ENCODE data around the gene IGFBP6.

The IGFBP6 gene

GRCh38 chr12:53058674-53059433, 38.6 kb upstream of the IGFBP6 start:
- no peak for DNase-seq (ENCODE audit: low read depth in 3 of 3, low spot score in 1 of 3)

GRCh38 chr12:53059434-53060063, 37.9 kb upstream of the IGFBP6 start:
- DNase-seq (ENCODE audit: low read depth in 3 of 3, low spot score in 1 of 3) = no peak

GRCh38 chr12:53060064-53060720, 37.3 kb upstream of the IGFBP6 start:
- no peak for DNase-seq (ENCODE audit: low read depth in 3 of 3, low spot score in 1 of 3)

GRCh38 chr12:53060721-53061276, 36.7 kb upstream of the IGFBP6 start:
- no peak for DNase-seq (ENCODE audit: low read depth in 3 of 3, low spot score in 1 of 3)

GRCh38 chr12:53061404-53062010, 36.0 kb upstream of the IGFBP6 start:
- no peak for DNase-seq (ENCODE audit: low read depth in 3 of 3, low spot score in 1 of 3)

GRCh38 chr12:53062011-53062961, 35.2 kb upstream of the IGFBP6 start:
- no peak for DNase-seq (ENCODE audit: low read depth in 3 of 3, low spot score in 1 of 3)

- DNase-seq (ENCODE audit: low read depth in 3 of 3, low spot score in 1 of 3) = no peak
Observed at GRCh38 chr12:53062977-53063707, 34.3 kb upstream of the IGFBP6 start.

GRCh38 chr12:53063708-53064612, 33.5 kb upstream of the IGFBP6 start:
- DNase-seq (ENCODE audit: low read depth in 3 of 3, low spot score in 1 of 3) = no peak

GRCh38 chr12:53064613-53065436, 32.6 kb upstream of the IGFBP6 start:
- no peak for DNase-seq (ENCODE audit: low read depth in 3 of 3, low spot score in 1 of 3)

GRCh38 chr12:53065470-53065869, 32.0 kb upstream of the IGFBP6 start:
- no peak for DNase-seq (ENCODE audit: low read depth in 3 of 3, low spot score in 1 of 3)

GRCh38 chr12:53065975-53066931, 31.2 kb upstream of the IGFBP6 start:
- peak in 2 of 3 donors; percentile 36 to 60 for DNase-seq (ENCODE audit: low read depth in 3 of 3, low spot score in 1 of 3)

- no peak for DNase-seq (ENCODE audit: low read depth in 3 of 3, low spot score in 1 of 3)
Observed at GRCh38 chr12:53067074-53067992, 30.1 kb upstream of the IGFBP6 start.

- no peak for DNase-seq (ENCODE audit: low read depth in 3 of 3, low spot score in 1 of 3)
Observed at GRCh38 chr12:53067993-53068770, 29.3 kb upstream of the IGFBP6 start.

- DNase-seq (ENCODE audit: low read depth in 3 of 3, low spot score in 1 of 3) = no peak
Observed at GRCh38 chr12:53068811-53069585, 28.5 kb upstream of the IGFBP6 start.

All from stimulated activated CD4-positive, alpha-beta T cell treated with anti-CD3 and anti-CD28 coated beads, TNF-alpha, amount 100 ng/mL, for 1 hour (primary cell).